KOPT-K1 (cell line): ENCODE data around the gene RAB10.
"Not testable (repeated sequence)": the region's sequence is repeated elsewhere in the genome, so short reads cannot be mapped to it uniquely, and the experiment has no call there.

Source experiments
- H3K27ac ChIP-seq: fragments of 200-600 bp; sonication (generic); 2 replicates; pipeline ENCODE4 v1.5.1; 2016; ENCODE audit warnings: antibody characterized with exemption, mild to moderate bottlenecking, low read depth, low read length; ENCODE audit not compliant: poor library complexity, severe bottlenecking
- H3K36me3 ChIP-seq: fragments of 200-600 bp; sonication (generic); 2 replicates; pipeline ENCODE4 v1.5.1; 2017; ENCODE audit warnings: antibody characterized with exemption, mild to moderate bottlenecking, low read length, moderate library complexity; ENCODE audit not compliant: insufficient read depth
- H3K9me3 ChIP-seq: fragments of 200-600 bp; sonication (generic); 2 replicates; pipeline ENCODE4 v1.5.1; 2017; ENCODE audit warnings: antibody characterized with exemption, low read length, mild to moderate bottlenecking; ENCODE audit not compliant: insufficient read depth, poor library complexity, severe bottlenecking

Gene RAB10

GRCh38 chr2:26009567-26009963 is 24.3 kb upstream of the RAB10 start:
- H3K36me3 ChIP-seq, result no peaks in the 10 kb centered on the region
- H3K27ac ChIP-seq, result no peak overlapping the region
- H3K9me3 ChIP-seq, result peaks cover 5% of the 10 kb centered on the region

- Histone ChIP-seq H3K36me3 (no peaks in the 10 kb centered on the region), H3K9me3 (peaks cover 5% of the 10 kb centered on the region), H3K27ac (no peak overlapping the region)
These were observed 22.9 kb upstream of the RAB10 start for GRCh38 chr2:26010943-26011342.

- no peak overlapping the region for H3K27ac ChIP-seq
- no peaks in the 10 kb centered on the region for H3K36me3 ChIP-seq
- H3K9me3 ChIP-seq, result peaks cover 5% of the 10 kb centered on the region
These were observed 22.3 kb upstream of the RAB10 start for GRCh38 chr2:26011609-26011989.

- no peaks in the 10 kb centered on the region for H3K36me3 ChIP-seq
- H3K9me3 ChIP-seq, result peaks cover 5% of the 10 kb centered on the region
- no peak overlapping the region for H3K27ac ChIP-seq
These were observed 21.7 kb upstream of the RAB10 start for GRCh38 chr2:26011990-26012856.

- peaks cover 5% of the 10 kb centered on the region for H3K9me3 ChIP-seq
- no peaks in the 10 kb centered on the region for H3K36me3 ChIP-seq
- H3K27ac ChIP-seq, result no peak overlapping the region
These were observed 20.2 kb upstream of the RAB10 start for GRCh38 chr2:26013668-26014067.

GRCh38 chr2:26016012-26016705 is 17.7 kb upstream of the RAB10 start:
- Histone ChIP-seq H3K9me3 (no peaks in the 10 kb centered on the region), H3K36me3 (no peaks in the 10 kb centered on the region), H3K27ac (no peak overlapping the region)

- not testable (repeated sequence) for H3K9me3 ChIP-seq, H3K36me3 ChIP-seq, H3K27ac ChIP-seq
These were observed 17.2 kb upstream of the RAB10 start for GRCh38 chr2:26016706-26017045.

- Histone ChIP-seq H3K27ac (no peak overlapping the region), H3K36me3 (no peaks in the 10 kb centered on the region), H3K9me3 (no peaks in the 10 kb centered on the region)
These were observed 16.3 kb upstream of the RAB10 start for GRCh38 chr2:26017464-26018183.

GRCh38 chr2:26018184-26019055 is 15.5 kb upstream of the RAB10 start:
- H3K9me3 ChIP-seq, result no peaks in the 10 kb centered on the region
- no peaks in the 10 kb centered on the region for H3K36me3 ChIP-seq
- H3K27ac ChIP-seq, result no peak overlapping the region

GRCh38 chr2:26020231-26020640 is 13.6 kb upstream of the RAB10 start:
- Histone ChIP-seq H3K36me3 (no peaks in the 10 kb centered on the region), H3K9me3 (no peaks in the 10 kb centered on the region), H3K27ac (no peak overlapping the region)

GRCh38 chr2:26024260-26024659 is 9.6 kb upstream of the RAB10 start:
- H3K27ac ChIP-seq, result no peak overlapping the region
- no peaks in the 10 kb centered on the region for H3K9me3 ChIP-seq
- H3K36me3 ChIP-seq, result no peaks in the 10 kb centered on the region

GRCh38 chr2:26025509-26025908 is 8.4 kb upstream of the RAB10 start:
- Histone ChIP-seq H3K27ac (no peak overlapping the region), H3K36me3 (no peaks in the 10 kb centered on the region), H3K9me3 (no peaks in the 10 kb centered on the region)

- H3K36me3 ChIP-seq, H3K27ac ChIP-seq, H3K9me3 ChIP-seq: not testable (repeated sequence)
These were observed 5.8 kb upstream of the RAB10 start for GRCh38 chr2:26028083-26028482.

GRCh38 chr2:26032586-26033269 is 1.2 kb upstream of the RAB10 start:
- H3K36me3 ChIP-seq, result peaks cover 11% of the 10 kb centered on the region; the same call in 1 of the 2 replicates
- H3K9me3 ChIP-seq, result not testable (repeated sequence)
- peak overlapping the region; percentile 79 for H3K27ac ChIP-seq
